22Rv1 (cell line): ENCODE data around the gene GSK3A.

ENCODE experiments used
- ZFX ChIP-seq: fragments of 450-650 bp; IDR thresholded peaks from 2 replicates; pipeline ENCODE4 v1.6.1; 2017; ENCODE audit warnings: antibody characterized with exemption, borderline replicate concordance
- TF ChIP-seq, protein P1 (sequence below): fragments of 450-650 bp; IDR thresholded peaks from 2 replicates; pipeline ENCODE4 v1.5.1; 2017; ENCODE audit warnings: mild to moderate bottlenecking

DNA sequence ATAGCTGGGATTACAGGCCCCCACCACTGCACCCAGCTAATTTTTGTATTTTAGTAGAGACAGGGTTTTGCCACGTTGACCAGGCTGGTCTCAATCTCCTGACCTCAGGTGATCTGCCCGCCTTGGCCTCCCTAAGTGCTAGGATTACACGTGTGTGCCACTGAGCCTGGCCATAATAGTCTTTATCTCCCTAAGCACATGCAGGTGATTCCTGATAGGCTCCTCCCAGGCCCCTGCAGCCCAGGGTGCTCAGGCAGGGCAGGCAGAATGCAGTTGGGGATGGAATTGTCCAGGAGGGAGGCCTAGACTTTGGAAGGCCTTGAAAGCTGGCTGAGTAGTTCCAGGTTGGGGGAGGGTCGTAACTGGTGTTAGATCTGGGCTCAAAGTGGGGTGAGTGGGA is 13.8 kb downstream of the GSK3A start:
- TF ChIP-seq, protein P1, sequence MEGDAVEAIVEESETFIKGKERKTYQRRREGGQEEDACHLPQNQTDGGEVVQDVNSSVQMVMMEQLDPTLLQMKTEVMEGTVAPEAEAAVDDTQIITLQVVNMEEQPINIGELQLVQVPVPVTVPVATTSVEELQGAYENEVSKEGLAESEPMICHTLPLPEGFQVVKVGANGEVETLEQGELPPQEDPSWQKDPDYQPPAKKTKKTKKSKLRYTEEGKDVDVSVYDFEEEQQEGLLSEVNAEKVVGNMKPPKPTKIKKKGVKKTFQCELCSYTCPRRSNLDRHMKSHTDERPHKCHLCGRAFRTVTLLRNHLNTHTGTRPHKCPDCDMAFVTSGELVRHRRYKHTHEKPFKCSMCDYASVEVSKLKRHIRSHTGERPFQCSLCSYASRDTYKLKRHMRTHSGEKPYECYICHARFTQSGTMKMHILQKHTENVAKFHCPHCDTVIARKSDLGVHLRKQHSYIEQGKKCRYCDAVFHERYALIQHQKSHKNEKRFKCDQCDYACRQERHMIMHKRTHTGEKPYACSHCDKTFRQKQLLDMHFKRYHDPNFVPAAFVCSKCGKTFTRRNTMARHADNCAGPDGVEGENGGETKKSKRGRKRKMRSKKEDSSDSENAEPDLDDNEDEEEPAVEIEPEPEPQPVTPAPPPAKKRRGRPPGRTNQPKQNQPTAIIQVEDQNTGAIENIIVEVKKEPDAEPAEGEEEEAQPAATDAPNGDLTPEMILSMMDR, result no peak
- no peak for TF ChIP-seq ZFX
